PFSK-1 (cell line): Measurements from ENCODE around the gene GALNT10.

Experiments
- POLR2AphosphoS5 ChIP-seq: IDR thresholded peaks from 2 replicates; pipeline ENCODE4 v1.6.1; 2012; ENCODE audit warnings: low read depth, mild to moderate bottlenecking, control low read depth, low read length, moderate library complexity
- SIN3A ChIP-seq: IDR thresholded peaks from 2 replicates; pipeline ENCODE4 v1.6.1; 2012; ENCODE audit warnings: mild to moderate bottlenecking, low read length, moderate library complexity, borderline replicate concordance; ENCODE audit not compliant: insufficient read depth
- TAF1 ChIP-seq: IDR thresholded peaks from 2 replicates; pipeline ENCODE4 v1.6.1; 2012; ENCODE audit warnings: low read length, control low read depth, borderline replicate concordance; ENCODE audit not compliant: insufficient read depth
- TF ChIP-seq, protein P1 (sequence below), 2 experiments: IDR thresholded peaks; 2 replicates each; pipeline versions ENCODE4 v1.6.1 to v1.8.0; 2011 to 2012; ENCODE audit warnings: low read depth in 2 of 2, low read length in 2 of 2, control low read depth in 1 of 2, inconsistent platforms in 1 of 2, mild to moderate bottlenecking in 1 of 2, moderate library complexity in 1 of 2; ENCODE audit not compliant: insufficient read depth in 1 of 2

DNA sequence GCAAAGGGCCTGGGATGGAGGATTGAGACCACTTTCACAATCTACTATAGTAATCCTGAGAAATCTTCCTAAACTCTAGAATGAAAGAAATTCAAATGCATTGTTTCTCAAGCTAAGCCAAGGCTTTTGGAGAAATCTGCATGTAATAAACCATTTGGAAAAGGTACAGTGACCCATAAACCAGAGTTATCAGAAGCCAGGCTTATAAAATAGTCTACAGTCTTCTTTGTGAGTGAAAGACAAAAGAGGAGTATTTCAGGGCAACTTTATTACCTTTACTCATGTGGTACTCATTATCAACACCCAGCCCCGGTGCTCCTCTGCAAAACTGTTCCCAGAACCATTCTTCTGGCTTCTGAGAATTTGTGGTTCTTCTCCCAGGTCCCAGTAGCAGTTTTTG is 87.0 kb downstream of the GALNT10 start:
- TF ChIP-seq POLR2AphosphoS5: no peak
- TF ChIP-seq TAF1: no peak
- TF ChIP-seq, protein P1, sequence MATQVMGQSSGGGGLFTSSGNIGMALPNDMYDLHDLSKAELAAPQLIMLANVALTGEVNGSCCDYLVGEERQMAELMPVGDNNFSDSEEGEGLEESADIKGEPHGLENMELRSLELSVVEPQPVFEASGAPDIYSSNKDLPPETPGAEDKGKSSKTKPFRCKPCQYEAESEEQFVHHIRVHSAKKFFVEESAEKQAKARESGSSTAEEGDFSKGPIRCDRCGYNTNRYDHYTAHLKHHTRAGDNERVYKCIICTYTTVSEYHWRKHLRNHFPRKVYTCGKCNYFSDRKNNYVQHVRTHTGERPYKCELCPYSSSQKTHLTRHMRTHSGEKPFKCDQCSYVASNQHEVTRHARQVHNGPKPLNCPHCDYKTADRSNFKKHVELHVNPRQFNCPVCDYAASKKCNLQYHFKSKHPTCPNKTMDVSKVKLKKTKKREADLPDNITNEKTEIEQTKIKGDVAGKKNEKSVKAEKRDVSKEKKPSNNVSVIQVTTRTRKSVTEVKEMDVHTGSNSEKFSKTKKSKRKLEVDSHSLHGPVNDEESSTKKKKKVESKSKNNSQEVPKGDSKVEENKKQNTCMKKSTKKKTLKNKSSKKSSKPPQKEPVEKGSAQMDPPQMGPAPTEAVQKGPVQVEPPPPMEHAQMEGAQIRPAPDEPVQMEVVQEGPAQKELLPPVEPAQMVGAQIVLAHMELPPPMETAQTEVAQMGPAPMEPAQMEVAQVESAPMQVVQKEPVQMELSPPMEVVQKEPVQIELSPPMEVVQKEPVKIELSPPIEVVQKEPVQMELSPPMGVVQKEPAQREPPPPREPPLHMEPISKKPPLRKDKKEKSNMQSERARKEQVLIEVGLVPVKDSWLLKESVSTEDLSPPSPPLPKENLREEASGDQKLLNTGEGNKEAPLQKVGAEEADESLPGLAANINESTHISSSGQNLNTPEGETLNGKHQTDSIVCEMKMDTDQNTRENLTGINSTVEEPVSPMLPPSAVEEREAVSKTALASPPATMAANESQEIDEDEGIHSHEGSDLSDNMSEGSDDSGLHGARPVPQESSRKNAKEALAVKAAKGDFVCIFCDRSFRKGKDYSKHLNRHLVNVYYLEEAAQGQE (IDR thresholded peaks at IDR 0.05; ENCODE audit: insufficient read depth in 1 of 2, low read depth in 2 of 2, low read length in 2 of 2): no peak
- no peak for TF ChIP-seq SIN3A
